ENCODE measurements around the gene RBMS3.

DNA sequence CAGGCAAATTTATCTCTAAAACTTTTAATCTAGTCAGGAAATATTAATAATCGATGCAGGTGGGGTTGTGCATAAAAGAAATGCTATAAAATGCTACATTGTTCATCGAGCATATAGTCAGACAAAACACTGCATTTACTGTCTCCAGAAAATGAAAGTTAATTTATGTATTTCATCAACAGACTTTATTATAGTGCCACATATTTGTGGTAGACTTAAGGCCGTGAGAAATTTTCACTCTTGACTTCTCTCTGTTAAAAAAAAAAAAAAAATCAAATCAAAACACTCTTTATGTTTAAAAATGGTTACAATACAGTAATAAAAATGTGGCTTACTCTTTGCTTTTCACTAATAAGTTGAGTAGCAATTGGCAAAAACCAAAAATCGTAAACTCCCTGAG lies 67.4 kb downstream of the RBMS3 start:
- TF ChIP-seq EZH2 (IDR thresholded peaks at IDR 0.05; ENCODE audit: low read length, missing control alignments), result no peak
- TF ChIP-seq, protein P1, sequence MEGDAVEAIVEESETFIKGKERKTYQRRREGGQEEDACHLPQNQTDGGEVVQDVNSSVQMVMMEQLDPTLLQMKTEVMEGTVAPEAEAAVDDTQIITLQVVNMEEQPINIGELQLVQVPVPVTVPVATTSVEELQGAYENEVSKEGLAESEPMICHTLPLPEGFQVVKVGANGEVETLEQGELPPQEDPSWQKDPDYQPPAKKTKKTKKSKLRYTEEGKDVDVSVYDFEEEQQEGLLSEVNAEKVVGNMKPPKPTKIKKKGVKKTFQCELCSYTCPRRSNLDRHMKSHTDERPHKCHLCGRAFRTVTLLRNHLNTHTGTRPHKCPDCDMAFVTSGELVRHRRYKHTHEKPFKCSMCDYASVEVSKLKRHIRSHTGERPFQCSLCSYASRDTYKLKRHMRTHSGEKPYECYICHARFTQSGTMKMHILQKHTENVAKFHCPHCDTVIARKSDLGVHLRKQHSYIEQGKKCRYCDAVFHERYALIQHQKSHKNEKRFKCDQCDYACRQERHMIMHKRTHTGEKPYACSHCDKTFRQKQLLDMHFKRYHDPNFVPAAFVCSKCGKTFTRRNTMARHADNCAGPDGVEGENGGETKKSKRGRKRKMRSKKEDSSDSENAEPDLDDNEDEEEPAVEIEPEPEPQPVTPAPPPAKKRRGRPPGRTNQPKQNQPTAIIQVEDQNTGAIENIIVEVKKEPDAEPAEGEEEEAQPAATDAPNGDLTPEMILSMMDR (conservative IDR thresholded peaks at IDR 0.05 in 1 of 2, IDR thresholded peaks at IDR 0.05 in 1 of 2; ENCODE audit: low read depth in 1 of 2, low read length in 2 of 2), result no peak
